ENCODE measurements around the gene NWD2.
"Not testable (repeated sequence)": the region's sequence is repeated elsewhere in the genome, so short reads cannot be mapped to it uniquely, and the experiment has no call there.

Gene NWD2

DNA sequence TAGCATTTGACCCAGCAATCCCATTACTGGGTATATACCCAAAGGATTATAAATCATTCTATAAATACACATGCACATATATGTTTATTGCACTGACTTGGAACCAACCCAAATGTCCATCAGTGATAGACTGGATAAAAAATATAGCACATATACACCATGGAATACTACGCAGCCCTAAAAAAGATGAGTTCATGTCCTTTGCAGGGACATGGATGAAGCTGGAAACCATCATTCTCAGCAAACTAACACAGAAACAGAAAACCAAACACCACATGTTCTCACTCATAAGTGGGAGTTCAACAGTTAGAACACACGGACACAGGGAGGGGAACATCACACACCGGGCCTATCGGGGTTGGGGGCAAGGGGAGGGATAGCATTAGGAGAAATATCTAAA, 250.8 kb downstream of the NWD2 start:
- not testable (repeated sequence) for DNase-seq (ENCODE audit: low read depth in 2 of 2)

Data from fibroblast of skin of left quadriceps (primary cell).